Activated CD8-positive, alpha-beta memory T cell treated with anti-CD3 and anti-CD28 coated beads for 4 hours (primary cell): Measurements from ENCODE around the gene ROR2.

Experiments
- DNase-seq, 2 donors: peaks; one replicate each; pipeline ENCODE4 v3.0.0-alpha.2; 2020; ENCODE audit warnings: low read depth in 2 of 2

ROR2 gene

DNA sequence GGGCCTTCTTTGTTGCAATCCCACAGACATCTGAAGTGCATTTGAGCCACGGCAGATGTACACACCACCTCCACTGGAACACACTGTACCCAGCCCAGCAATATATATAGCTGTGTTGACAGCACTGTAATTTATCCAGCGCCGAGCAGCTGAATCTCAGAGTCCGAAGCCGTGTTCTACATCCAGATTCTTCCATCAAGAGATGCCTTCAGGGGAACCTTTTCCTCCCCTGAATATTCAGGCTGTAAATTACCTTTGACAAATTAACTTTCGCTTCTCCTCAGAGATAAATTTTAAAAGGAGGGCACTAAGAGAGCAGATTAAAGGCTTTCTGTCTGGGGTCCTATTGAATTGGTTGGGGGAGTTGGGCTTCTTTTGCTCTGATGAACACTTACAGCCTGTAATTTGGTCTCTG, 76.4 kb downstream of the ROR2 start:
- DNase-seq: no peak

DNA sequence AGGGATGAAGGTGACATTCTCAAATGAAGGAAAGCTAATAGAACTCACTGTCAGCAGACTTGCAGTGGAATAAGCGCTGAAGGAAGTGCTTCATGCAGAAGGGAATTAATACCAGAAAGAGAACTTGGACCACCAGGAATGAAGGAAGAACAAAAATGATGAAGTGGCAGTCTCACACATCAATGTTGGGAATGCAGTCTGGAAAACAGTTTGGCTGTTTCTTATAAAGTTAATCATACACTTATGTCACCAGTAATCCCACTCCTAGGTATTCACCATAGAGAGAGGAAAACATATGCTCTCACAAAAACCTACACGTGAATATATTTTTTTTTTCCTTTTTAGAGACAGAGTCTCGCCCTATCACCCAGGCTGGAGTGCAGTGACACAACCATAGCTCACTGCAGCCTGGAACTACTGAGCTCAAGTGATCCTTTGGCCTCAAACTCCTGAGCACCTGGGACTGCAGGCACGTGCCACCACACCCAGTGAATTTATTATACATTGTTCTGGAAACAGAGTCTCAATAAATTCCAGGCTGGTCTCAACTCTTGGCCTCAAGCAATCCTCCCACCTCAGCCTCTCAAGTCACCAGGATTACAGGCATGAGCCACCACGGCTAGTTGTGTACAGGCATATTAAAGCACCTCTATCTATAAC, 81.2 kb downstream of the ROR2 start:
- no peak for DNase-seq

GRCh38 chr9:91867740-91868139, 82.3 kb downstream of the ROR2 start:
- no peak for DNase-seq

DNA sequence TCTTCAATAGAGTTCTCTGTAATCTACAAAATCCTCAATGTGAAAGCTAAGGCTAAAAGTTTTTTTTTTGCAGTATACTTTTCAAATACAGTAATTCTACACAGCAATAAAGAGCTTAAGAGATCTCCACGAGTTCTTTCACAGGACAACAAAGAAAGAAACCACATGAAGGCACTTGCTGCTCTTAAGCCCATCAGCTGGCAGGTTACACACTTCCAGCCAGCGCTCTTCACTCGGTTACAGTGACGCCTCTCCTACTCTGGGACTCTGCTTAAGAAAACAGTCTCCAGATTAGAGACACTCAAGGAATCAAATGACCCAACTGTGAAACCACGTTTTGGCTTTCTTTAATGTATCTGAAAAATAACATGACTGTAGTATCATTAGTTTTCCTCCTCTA, 85.0 kb downstream of the ROR2 start:
- no peak for DNase-seq

DNA sequence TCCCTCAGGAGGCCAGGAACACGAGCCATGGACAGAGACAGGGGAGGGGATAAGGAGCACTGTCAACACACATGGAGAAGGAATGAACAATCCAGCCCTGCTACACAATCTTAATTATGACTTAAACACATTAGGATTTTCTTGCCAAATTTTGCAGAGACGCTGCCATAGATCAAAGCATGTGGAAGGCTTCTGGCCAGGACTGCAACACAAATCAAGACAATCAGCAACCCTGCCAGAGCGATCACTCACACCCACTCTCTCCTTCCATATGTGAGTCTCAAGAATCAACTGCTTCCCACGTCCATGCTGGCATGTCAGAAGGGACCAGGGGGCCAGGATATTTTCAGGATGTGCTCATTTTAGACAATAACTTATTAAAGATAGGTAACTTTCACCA, 85.6 kb downstream of the ROR2 start:
- no peak for DNase-seq

DNA sequence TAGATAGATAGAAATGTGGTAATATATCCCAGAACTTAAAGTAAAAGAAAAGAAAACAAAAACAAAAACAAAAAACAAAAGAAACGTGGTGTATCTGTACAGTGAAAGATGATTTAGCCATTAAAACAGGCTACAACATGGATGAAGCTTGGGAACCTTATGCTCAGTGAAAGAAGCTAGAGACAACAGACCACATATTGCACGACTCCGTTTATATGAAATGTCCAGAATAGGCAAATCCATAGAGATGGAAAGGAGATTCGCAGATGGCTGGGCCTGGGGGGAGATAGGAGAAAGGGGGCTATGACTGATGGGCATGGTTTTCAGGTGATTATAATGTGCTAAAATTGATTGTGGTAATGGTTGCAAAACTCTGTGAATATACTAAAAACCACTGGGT, 86.6 kb downstream of the ROR2 start:
- no peak for DNase-seq

DNA sequence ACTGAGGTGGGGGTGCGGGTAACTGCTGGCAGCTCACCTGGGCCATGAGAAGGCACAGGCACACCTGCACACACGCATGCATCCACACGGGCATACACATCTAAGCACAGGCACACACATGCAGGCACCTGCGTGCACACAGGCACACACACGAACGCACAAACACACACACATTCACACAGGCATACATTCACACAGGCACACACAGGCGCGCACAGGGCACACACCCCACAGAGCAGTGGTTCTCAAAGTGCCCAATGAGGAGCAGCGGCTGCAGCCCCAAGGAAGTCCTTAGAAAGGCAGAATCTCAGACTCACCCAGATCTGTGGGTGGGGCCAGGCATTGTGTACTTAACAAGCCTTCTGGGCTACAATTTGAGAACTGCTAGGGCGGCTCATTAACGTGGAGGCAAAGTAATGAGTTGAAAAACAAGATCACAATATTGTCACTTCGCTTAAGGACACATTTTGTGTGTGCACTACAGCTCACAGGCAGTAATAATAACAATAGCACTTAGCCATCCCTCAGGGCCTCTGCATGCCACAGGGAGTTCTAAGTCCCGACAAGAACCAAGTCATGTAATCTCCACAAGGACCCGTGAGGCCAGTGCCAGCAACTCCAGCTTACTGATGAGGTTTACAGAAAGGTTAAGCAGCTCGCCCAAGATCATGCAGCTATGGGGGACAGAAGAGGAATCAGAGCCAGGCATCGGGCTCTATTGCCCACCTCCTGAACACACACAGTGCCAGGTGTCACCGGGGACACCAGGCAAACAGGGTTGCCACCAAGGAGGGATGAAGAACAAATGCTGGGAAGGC, 91.6 kb downstream of the ROR2 start:
- no peak for DNase-seq

DNA sequence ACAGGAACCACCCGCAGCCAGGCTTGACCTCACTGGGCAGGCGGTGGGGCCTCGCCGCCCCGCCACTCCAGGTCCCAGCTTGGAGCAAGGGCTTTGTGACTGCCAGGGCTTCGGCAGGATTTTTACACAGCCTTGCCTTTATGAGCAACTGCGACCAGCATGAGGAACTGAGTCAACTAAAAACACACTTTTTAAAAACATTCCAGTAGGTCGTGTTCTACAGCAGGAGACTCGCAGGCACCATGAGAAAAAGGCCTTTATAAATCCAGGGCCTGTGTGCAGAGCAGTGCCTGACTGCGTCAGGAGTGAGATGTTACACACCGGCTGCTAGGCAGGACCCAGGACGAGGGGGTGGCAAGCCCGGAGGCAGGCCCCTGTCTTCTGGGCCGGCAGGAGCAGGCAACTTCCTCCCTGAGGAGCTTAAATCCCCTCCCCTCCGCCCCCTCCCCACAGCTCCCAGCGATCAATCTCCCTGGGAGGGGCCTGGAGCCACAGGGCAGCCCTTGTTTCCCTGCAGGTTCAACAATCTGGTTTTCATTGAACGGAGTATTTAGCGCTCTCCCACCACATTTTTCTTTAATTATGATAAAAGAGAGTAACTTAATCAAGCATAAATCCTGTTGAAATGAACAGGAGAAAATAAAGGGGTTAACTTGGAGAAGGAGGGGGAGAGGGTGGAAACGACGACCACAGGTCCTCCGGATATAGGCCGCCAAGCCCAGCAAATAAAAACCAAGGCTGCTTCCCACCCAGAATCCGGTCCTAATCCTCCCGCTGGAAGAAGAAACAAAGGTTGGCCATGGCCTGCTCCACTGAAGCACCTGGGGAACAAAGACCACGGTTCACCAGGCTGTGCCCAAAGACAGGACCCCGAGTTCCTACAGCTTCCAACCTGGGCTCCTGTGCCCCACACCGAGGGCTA, 92.5 kb downstream of the ROR2 start:
- no peak for DNase-seq

DNA sequence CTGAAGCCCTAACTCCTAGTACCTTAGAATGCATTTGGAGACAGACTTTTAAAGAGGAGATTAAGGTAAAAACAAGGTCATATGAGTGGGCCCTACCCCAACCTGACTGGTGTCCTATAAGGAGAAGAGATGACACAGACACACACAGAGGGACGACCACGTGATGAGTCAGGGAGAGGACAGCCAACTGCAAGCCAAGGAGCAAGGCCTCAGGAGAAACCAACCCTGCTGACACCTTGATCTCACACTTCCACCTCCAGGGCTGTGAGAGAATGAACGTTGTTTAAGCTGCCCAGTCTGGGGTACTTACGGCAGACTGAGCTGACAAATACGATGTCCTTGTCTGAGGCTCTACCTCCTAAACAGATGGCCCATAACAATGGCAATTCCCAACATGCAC, 93.6 kb downstream of the ROR2 start:
- DNase-seq: no peak

DNA sequence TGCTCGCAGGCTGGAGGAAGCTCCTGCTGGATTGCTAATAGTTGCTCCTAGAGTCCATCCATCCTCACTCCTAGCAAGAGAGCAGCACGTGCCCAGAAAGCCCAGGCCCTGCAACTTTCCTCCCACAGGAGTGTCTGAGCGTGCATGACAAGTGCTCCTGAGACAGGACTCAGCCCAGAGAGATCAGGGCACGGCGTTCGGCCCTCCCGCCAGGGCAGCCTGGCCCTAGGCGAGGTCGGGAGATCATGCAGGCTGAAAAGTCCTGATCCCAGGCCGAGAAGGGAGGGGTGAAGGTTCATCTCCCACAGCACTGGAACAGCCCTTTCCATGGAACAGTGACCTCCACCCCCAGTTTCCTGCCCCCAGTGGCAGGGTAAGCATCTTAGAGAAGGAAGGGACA, 94.8 kb downstream of the ROR2 start:
- no peak for DNase-seq

- DNase-seq: no peak
Measured at GRCh38 chr9:91852801-91853347, 97.2 kb downstream of the ROR2 start.

DNA sequence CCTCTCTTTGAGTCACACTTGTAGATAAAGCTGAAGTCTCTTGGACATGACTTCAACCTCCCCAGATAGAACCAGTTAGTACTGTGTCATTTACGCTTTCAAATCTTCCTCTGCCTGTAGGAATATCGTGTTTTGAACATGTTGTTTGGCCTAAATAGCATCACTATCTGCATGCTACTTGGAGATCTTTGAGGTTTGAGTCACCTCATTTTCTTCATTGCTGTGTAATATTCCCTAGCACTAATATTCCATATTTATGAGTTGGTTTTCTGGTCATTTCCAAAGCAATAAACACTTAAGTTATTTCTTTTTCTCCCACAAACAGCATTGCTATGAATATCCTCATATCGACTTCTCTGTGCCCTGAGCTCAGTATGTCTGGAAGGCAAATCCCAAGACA, 100.3 kb downstream of the ROR2 start:
- no peak for DNase-seq

- DNase-seq: no peak
Measured at GRCh38 chr9:91848146-91848545, 101.9 kb downstream of the ROR2 start.

- DNase-seq: no peak
Measured at GRCh38 chr9:91847581-91848091, 102.4 kb downstream of the ROR2 start.

DNA sequence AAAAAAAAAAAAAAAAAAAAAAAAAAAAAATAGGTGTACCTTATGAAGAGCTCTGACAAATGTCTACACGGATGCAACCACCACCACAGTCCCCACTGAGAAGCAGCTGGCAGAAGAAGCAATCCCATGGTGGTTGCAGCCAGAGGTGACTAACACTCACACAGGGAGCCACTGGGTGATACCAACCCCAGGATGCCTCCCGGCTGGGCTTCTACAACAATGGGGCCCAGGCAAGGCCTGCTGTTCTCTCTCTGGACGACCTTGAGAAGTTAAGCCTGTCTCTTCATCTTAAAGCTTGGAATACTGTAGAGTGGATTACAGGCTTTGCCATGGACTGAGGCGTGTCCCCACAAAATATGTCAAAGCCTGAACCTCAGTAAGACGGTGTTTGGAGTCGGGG, 104.1 kb downstream of the ROR2 start:
- no peak for DNase-seq

DNA sequence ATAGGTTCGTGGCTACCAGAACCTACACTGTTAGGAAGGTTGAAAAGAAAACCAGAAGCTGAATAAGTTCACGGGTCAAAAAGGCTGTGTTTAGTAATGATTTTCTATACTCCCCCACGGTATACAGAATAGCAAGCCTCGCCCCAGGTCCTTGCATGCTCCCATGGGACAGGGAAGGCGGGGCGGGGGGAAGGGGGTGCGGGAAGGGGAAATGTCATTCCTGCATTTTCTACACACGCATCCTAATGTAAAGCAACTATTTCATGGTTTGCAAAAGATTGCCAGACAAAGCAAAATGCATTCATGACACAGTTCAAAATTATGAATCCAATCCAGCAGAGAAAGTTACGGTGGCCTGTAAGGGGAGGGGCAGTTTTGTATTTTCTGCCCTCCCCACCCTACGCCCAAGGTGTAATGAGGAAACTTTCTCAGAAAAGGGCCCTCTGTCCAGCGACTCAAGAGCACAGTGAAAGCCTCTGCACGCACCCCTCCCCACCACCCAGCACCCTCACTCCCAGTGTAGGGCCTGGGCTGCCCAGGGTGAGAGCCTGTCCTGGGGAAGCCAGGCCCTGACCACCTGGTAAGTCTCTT, 105.2 kb downstream of the ROR2 start:
- no peak for DNase-seq

- DNase-seq: no peak
Measured at GRCh38 chr9:91844190-91844589, 105.8 kb downstream of the ROR2 start.

- DNase-seq: no peak
Measured at GRCh38 chr9:91843623-91844148, 106.3 kb downstream of the ROR2 start.

GRCh38 chr9:91843093-91843492, 106.9 kb downstream of the ROR2 start:
- no peak for DNase-seq

DNA sequence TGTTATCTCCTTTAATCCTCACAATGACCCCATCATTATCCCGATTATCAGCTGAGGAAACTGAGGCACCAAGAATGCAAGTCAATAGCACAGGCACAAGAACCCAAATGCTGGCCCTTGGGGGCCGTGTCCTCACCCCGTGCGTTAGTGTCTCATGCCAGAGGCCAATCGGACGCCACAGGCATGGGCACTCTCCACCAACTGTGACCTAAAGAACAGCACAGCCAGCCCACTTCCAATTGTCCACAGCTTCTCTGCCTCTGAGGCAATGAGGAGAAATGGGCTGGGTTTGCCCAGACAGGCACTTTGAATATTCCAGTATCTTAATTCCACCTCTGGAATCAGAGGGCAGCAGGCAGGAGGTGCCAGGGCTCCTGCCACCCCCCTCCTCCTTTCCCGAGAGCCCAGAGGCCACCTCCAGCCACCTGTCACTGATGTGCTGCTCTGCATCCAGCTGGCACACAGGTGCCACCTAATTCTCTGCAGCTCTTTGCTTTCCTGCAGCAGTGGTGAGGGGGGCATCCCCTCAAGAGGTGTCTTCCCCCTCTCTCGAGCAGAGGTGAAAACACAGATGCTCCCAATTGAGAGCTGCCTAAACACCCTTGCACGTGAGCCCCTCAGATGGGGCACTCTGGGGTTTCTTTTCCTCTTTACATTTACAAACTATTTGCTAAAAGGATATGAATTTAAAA, 107.5 kb downstream of the ROR2 start:
- no peak for DNase-seq

DNA sequence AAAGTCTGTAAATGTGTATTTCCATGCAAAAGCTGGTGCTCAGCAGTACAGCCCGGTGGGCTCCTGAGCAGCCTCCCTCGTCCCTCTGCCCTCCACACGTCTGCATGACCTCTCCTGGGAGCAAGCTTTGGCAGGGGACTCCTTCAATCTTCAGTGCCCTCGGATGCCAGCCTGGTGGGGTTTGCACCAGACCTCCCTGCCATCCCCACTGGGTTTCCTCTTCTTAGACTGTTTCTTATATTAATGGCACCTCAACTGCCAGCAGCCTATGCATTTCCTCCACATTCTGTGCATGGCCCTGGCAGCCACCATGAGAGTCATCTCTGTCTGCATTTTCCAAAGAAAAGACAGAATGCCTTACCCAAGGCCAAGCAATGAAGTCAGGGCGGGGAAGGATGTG, 108.4 kb downstream of the ROR2 start:
- DNase-seq: no peak
